DMS53 treated with DMSO at 0.1 percent for 48 hours (cell line): Measurements from ENCODE around the gene RBM12.
"Not testable (repeated sequence)": the region's sequence is repeated elsewhere in the genome, so short reads cannot be mapped to it uniquely, and the experiment has no call there.

Experiments used
- DNase-seq: peaks from one replicate; lab custom pipeline; 2025; ENCODE audit not compliant: unreplicated experiment; lab: John Stamatoyannopoulos, UW

RBM12 gene

DNA sequence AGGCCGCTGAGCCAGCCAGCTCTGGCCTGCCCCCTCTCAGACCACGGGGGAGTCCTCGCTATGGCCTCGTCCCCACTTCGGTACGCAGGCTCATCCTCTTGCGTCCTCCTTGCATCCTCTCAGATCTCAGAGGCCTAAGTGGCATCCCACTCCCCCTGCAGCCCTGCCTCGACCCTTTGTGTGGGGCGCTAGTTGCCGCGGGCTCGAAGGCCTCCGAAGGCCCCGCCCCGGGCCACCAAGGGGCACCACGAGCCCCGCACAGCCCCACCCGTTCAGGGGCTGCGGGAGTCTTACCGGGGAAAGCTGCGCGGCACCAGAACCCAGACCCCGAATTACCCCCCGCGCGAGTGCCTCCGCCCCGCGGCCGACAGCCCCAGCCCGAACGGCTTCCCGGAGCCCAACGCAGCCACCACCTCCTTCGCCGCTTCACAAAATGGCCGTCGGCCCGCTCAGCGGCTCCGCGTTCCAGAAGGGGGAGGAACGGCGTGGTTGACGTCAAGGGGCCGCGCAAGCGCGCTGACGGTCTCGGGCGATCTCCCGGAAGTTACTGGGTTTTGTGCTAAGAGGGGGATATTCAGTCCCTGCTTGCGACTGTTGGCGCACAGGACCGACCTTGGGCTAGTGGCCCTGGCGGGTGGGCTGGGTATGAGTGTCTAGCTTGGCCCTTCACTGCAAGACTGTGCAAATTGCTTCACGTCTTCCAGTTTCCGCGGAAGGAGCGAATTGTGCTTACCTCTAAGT lies at the start of gene RBM12, which contains the start of gene CPNE1:
RBM12 (minus strand) TSS at position 435 of the 741 bp plus-strand sequence. CDS start 9,578 bp downstream, outside the sequence.
CPNE1 (minus strand) TSS at position 435 of the 741 bp plus-strand sequence. CDS start 31,977 bp downstream, outside the sequence.
- DNase-seq = peak; percentile 86

DNA sequence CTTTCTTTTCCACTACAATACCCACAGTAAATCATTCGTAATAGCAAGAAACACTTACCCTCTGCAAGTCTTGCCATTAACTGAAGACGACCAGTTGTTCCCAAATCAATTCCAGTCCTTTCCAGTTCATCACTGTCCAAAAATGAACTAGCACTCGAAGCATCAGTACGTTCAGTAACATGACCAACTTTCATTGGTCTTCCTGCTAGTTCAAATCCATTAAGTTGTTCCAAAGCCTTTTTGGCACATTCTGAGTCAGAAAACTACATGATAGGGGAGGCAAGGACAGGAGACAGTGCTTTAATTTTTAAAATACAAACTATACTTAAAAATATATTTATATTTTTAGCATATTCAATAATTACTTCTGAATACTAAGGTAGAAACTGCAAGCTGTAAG lies 49.4 kb upstream of the RBM12 start:
- DNase-seq = no peak

- not testable (repeated sequence) for DNase-seq
These were observed 48.4 kb upstream of the RBM12 start for GRCh38 chr20:35713120-35713519.

- no peak for DNase-seq
These were observed 47.0 kb upstream of the RBM12 start for GRCh38 chr20:35711588-35712209.

DNA sequence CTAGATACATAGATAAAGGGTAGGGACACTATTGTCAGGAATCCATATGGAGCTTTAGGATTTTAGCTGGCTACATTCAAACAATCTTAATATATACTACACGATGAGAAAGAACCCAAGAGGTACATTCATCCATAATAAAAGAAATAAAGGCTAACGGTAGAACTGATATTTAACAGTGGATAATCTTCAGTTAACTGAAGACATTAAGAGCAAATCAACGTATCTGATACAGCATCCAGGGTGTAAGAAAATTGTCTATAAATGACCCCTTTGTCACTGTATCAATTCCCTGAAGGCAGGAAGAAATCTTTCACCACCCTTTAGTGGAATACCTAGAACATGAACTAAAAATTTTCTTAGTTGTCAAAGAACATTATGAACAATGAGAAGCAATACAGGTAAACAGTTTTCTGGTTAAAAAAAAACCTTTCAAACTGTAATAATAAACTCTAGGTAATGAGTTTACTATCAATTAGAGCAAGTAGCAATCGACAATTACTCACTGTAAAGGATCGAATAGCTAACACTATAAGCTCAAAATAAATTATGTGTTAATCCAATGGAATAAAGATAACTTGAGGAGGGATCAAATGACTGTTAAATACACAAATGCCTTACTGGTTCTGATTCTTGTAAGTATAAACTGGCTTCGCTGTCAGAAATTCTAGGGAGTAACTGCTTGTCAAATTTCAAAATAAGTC lies 46.3 kb upstream of the RBM12 start:
- no peak for DNase-seq

DNA sequence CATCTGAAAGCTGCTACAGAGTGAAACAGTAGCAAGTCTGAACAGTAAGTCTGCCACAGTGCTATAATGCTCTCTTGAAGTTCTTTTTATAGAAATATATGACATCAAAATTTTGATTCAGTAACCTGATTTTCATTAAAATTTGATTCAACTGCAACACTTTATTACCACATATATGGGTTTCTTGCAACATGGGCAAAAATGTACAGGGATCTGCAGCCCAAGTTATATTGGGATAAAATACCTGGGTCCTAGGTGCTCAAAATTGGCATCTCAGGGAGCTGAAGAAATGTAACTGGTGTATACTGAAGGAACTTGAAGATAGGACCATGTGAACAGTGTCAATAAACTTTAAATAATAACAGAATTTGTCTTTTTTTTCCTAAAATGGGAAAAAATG lies 45.3 kb upstream of the RBM12 start:
- DNase-seq = no peak

DNA sequence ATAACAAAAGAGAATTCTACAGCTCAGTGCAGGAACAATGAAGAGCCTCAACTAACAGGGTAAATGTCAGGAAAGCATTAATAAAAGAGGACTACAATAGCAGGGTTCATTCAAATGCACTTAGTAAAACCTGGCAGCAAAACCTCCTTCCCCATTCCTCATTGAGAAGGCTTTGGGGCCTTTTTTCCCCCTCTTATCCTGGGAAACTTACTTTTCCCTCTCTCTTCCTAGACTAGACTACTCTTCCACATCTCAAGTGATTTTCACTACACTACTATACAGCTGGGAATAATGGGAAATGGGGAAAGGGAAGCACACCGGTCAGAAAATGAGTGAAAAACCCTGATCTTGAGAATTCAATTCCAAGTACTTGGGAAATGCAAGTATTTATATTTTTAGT lies 44.6 kb upstream of the RBM12 start:
- DNase-seq = no peak

GRCh38 chr20:35708502-35708901 lies 43.8 kb upstream of the RBM12 start:
- DNase-seq = no peak

GRCh38 chr20:35706591-35707529 lies 42.2 kb upstream of the RBM12 start:
- DNase-seq = not testable (repeated sequence)

DNA sequence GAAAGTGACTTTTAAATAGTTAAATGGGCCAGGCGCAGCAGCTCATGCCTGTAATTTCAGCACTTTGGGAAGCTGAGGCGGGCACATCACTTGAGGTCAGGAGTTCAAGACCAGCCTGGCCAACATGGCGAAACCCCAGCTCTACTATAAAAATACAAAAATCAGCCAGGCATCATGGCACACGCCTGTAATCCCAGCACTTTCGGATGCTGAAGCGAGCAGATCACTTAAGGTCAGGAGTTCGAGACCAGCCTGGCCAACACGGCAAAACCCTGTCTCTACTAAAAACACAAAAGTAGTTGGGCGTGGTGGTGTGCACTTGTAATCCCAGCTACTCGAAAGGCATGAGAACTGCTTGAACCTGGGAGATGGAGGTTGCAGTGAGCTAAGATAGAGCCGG lies 41.2 kb upstream of the RBM12 start:
- DNase-seq = not testable (repeated sequence)

- DNase-seq = no peak
These were observed 40.0 kb upstream of the RBM12 start for GRCh38 chr20:35704514-35705261.

GRCh38 chr20:35702824-35703695 lies 38.4 kb upstream of the RBM12 start:
- no peak for DNase-seq

- DNase-seq = no peak
These were observed 37.5 kb upstream of the RBM12 start for GRCh38 chr20:35702051-35702823.

GRCh38 chr20:35700625-35701148 lies 36.0 kb upstream of the RBM12 start:
- DNase-seq = no peak

GRCh38 chr20:35699957-35700624 lies 35.4 kb upstream of the RBM12 start:
- no peak for DNase-seq

DNA sequence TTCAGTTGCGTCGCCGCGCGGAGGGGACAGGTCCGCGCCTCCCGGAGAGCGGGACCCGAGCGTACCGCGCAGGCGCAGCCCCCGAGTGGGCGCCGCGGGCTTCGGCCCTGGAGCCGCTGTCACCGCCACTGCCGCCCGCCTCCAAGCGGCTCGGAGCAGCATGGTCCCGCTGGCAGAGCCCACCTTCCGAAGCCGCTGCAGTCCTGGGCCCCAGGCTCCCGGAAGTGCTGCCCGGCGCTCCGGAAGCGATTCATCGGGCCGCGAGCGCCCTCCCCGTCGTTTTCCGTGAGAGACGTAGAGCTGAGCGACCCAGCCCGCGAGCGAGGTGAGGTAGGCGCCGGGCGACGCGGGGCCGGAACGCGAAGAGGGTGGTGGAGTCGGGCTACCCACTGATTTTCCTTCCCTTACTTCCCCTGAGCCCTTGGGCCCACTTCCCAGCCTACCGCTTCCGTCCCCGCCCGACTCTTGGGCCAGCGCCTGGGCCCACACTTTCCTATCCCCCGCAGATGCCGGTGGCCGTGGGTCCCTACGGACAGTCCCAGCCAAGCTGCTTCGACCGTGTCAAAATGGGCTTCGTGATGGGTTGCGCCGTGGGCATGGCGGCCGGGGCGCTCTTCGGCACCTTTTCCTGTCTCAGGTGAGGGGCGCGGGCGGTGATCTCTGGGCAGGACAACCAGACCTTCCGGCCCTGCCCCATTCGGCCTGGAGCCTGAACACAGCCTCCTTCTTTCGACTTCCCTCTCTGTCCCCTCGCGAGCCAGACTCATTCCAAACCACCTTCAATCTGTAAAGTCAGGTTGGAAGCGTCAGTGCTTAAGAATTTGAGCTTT lies 34.6 kb upstream of the RBM12 start, which contains the start of the genes NFS1 and ROMO1:
NFS1 (minus strand) TSS at position 226 of the 830 bp plus-strand sequence; CDS start at position 162, 64 bp downstream.
ROMO1 (plus strand) TSS at position 279 of the 830 bp plus-strand sequence; CDS start at position 507, 228 bp downstream.
- peak; percentile 50 for DNase-seq
